Nucleus accumbens (tissue), 56 donors: Measurements from ENCODE around the gene GPR152.
"Not testable (repeated sequence)": the region's sequence is repeated elsewhere in the genome, so short reads cannot be mapped to it uniquely, and the experiment has no call there.

Experiments
- DNase-seq, 56 donors: peaks; one replicate each; lab custom pipeline; 2025; lab: John Stamatoyannopoulos, UW

The GPR152 gene

DNA sequence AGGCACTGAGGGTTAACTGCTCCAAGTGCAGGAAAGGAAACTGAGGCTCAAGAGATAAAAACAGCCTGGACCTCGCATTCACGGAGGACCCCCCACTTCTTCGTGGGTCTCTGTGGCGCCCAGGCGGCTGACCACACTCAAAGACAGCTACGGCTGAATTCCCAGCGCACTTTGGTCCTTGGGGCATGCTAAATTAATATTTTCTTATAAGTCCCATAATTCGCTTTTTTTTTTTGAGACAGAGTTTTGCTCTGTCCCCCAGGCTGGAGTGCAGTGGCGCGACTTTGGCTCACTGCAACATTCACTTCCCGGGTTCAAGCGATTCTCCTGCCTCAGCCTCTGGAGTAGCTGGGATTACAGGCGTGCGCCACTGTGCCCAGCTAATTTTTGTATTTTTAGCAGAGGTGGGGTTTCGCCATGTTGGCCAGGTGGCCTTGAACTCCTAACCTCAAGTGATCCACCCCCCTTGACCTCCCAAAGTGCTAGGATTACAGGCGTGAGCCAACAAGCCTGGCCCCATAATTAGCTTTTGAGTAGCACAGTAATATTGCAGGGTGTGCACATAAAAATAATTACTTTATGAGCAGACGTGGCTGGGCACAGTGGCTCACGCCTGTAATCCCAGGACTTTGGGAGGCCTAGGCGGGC, 50.2 kb downstream of the GPR152 start:
- not testable (repeated sequence) for DNase-seq

DNA sequence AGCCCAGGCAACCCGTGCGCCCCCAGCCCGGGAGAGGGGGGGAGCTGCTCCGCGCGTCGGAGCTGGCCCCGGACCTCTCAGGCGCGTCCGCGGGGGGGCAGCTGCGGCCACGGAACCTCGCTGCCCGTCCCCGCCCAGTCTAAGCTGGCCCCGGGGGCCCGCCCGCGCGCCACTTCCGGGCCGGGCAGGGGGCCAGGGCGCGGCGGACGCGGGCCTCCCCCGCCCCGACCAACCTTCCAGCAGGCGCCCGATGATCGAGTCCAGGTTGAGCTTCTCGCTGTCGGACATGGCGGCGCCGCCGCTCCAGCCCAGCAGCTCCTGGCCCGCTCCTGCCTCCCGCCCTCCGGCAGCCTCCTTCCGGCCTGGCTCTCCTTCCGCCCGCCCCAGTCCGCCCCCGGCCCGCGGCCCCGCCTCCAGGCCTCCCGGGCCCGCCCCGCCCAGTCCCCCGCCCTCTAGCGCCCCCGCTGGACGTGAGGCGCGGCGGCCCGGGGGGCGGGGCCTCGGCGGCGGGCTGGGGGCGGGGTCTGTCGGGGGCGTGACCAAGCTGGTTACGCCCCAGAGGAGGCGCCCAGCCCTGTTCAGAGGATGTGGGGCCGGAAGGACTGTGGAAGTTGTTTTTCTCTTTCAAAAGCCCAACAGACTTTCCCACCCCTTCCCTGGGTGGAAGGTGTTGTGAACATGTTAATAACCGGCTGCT, 50.9 kb downstream of the GPR152 start, which contains the start of gene PPP1CA:
PPP1CA (minus strand) TSS at position 364 of the 697 bp plus-strand sequence; CDS start at position 288, 76 bp downstream.
- DNase-seq = peak; percentile 58 to 97 (median 89)
